ENCODE results near the gene TUBB6.

The TUBB6 gene

DNA sequence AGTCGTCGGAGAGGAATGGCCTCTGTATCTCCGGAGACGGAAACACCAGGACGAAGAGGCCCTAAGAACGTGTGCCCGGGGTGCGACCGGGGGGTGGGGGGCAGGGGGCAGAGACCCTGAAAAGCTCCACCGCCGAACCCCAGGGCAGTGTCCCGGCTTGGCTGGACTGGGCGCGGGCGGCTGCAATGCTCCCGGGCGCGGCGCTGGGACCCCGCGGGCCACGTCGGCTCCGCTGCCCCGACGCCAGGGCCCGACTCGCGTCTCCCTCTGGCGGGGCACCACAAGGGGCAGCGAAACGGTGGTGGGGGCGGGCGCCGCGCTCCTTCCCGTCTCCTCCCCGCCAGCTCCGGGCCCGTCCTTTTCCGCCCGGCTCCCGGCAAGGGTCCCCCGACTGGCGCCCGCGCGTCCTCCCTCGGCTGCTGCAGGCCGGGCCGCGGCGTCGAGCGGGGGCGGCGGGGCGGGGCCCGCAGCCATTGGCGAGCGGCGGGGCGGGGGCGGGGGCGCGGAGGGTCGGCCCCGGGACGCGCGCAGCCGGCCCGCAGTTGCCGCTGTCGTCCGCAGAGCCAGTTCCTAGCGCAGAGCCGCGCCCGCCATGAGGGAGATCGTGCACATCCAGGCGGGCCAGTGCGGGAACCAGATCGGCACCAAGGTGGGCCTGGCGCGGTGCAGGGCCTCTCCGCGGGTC, at the start of gene TUBB6:
Gene TUBB6 (plus strand): TSS at position 541 of the 685 bp plus-strand sequence. CDS start 52 bp downstream, at position 593.
- DNase-seq = peak; percentile 87

DNA sequence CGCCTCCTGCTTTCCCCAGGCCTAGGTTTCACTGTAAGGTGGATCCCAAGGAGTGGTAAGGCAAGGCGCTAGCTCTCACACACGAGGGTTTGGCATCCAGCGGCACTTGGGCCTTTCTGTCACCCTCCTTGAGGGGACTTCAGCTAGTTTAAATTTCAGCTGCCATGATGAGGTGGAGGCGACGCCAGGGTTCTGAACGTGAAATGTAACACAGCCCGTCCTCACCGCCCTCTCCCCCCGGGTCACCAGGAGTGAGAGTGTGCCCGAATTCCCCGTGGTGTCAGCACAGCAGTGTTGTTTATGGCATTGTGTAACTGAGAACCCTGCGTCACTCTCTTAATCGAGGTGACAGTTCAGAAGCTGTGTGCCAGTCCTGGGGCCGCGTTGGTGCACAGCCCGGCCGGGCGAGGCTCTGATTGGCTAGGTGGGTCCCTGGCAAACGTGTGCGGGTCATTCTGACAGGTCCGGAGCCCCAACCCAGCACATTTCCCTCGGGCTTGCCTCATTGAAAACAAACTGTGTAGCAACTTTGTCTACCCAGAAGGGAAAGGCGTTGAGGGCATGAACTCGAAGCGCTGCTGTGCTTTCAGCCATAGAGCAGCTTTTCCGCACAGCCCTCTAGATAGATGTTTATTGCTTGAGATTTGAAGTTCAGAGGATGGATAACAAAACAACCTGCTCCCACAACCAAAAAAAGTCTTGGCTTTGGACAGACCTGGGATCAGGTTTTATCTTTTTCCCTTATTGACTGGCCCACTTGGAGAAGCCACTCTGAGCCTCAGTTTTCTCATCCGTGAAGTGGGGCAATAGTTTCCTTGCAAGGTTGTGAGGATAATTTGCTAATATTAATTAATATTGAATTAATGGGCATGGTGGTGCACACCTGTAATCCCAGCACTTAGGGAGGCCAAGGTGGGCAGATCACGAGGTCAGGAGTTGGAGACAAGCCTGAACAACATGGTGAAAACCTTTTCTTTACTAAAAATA, 49.0 kb upstream of the TUBB6 start:
- no peak for DNase-seq

DNA sequence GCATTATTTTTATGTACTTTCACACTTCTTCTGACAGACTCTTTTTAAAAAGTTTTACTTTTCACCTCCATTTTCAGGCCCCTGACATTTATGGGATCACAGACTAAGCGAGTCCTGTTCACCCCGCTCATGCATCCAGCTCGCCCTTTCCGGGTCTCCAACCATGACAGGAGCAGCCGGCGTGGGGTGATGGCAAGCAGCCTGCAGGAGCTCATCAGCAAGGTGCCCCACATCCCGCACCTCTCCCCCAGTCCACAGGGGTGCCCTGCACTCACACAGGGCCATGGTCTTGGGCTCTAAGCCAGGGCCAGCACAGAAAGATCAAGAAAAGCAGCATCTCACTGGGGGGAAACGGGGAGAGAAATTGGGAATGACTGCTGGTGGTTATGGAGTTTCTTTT, 45.3 kb upstream of the TUBB6 start:
- no peak for DNase-seq

DNA sequence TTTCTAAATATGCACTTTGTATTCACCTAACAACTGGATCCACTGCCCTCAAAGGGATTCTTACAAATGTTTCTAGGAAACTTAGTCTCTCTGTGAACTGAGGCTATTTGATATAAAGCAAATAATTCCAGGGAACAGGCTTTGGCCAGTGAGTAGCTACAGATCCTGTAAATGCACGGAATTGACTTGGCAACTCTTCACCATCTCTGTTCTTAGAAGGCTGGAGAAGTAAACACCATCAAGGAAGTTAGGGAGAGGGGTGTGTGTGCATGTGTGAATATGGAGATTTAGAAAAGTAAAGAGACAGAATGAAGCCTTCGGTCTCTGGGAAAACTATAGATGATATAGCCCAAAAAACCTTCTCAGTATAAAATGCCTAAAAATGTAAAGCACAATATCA, 43.2 kb upstream of the TUBB6 start:
- DNase-seq = no peak

DNA sequence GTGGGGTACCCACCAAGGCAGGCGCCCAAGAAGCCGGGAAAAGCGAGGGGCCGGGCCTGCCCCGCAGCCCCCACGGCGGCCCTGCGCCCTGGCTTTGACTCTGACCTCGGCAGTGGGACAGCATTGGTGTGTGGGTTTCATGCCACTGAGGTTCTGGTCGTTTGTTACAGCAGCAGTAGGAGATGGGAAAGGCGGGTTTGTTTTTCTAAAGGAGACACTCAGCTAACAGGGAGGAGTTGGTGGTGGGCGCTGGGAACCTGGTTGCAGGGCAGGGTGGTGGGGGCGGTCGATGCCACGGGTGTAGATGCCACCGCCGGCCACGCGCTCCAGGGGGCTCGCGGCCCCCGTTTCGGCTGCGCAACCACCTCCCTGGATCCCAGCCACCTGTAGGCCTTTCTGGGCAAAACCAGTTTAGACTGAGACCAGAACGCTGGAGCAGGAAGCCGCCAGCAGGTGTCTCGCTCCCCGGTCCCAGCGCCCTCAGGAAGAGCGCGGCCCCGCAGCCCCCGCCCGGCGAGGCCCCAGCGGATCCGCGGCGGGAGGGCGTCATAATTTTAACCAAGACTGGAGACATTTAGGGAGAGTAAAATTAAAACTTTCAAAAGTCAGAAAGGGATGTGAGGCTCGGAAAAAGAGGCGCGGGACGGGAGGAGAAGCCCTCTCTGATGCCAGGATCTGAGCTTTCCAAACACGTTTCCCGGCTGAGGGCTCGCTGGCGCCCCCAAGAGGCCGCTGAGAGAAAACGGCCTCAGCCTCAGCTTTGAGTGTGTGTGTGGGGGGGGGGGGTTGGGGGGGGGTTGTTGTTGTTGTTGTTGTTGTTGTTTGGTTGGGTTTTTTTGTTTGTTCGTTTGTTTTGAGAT, 36.4 kb upstream of the TUBB6 start:
- peak; percentile 78 for DNase-seq

DNA sequence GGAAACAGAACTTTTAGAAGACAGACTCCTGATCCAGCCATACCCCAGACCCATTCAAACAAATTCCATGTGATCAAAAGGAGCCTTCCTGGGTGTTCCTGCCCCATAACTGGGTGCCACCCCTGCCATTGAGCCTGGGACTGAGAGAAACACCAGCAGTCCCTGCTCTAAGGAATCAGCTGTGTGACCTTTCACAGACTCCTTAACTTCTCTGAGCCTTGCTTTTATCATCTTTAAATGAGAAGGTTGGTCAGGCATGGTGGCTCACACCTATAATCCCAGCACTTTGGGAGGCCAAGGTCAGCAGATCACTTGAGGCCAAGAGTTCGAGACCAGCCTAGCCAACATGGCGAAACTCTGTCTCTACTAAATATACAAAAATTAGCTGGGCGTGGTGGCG, 33.2 kb upstream of the TUBB6 start:
- no peak for DNase-seq

DNA sequence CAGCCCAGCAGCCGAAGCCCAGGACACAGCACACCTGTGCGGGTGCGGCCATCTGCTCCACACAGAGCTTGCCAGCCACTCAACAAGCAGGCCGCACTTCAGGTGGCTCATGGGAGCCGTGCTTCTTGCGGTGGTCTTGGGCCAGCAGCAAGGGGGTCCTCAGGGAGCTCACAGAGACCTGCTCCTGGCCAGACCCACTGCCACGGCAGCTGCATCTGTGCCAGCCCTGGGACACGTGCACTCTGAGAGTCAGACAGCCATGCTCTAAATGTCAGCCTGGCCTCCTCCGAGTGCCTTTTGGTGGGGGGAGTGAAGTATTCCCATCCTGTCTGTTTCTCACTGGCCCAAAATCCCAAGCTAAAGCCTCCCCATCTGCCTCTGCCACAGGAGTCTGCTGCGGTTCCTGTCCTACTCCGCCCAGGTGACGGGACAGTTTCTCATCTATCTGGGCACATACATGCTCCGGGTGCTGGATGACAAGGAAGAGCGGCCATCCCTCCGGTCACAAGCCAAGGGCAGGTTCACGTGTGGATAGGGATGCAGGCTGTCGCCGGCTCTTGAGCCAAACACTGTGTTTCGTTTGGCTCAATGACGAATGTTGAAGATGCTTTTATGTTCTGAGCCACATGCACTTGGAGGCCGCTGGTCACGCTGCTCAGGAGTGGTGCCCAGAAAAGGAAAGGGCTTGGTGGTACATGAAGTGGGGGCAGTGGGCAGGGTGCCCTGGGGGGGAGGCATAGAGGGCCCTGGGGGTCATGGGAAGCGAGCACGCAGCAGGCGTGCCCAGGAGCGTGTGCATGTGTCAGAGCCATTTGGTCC, 31.1 kb upstream of the TUBB6 start:
- DNase-seq = no peak

DNA sequence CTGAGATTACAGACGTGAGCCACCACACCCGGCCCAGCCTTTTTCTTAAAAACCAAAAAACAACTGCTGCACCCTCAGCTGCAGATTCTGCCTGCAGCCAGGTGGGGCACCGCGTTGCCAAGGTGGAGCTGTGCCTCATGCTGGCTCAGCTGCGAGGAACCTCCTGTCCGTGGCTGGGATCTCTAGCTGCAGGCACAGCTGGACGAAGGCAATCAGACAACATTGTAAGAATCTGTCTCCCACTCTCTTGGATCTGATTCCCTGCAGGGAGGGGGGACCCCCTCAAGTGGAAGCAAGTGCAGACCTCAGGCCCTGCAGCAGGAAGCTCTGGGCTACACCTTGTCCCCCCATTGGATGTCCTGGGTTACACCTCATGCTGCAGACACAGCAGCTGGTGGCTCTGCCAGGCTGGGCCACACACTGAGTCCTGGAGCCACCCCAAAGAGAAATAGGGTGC, 29.8 kb upstream of the TUBB6 start:
- DNase-seq = no peak

DNA sequence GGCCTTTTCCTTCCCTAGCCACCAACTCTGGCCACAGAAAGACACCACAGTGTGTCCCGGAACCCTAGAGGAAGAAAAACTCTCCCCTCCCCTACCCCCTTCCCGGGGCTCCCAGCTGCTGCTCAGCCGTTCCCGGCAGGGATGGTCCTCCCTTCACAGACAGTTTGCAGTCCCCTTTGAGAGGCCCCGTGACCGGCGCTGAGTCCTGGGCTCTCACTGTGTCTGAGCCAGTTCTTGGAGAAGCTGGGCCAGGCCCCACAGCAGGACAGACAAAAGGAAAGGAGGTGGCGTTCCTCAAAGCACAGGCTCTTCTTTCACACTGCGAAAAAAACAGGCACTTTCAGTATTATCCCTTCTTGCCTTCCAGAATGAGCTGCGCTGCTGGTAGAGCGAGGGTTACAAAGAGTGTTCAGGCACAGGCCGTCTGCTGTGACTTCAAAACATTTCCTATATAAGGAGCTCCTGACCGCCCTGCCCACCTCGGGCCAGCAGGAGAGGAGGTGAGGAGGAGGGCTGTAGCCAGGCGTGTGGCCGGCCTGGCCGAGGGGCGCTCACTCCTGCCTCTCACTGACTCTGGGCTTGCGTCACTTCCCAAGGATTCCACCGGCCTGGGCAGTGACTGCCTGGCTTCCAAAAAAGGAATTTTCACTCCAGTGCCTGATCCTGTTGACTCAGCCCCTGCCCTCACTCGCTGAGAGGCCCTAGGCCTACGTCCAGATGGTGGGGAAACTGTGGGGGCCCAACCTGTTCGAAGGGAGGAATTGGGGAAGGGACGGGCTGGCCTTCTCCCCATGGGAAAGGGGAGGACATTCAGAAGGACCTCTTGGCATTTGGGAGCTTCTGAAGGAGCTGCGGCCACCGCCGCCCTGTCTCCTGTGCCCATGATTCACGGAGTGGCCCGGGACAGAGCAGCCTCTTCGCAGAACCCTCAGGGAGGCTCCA, 29.0 kb upstream of the TUBB6 start:
- peak; percentile 98 for DNase-seq

DNA sequence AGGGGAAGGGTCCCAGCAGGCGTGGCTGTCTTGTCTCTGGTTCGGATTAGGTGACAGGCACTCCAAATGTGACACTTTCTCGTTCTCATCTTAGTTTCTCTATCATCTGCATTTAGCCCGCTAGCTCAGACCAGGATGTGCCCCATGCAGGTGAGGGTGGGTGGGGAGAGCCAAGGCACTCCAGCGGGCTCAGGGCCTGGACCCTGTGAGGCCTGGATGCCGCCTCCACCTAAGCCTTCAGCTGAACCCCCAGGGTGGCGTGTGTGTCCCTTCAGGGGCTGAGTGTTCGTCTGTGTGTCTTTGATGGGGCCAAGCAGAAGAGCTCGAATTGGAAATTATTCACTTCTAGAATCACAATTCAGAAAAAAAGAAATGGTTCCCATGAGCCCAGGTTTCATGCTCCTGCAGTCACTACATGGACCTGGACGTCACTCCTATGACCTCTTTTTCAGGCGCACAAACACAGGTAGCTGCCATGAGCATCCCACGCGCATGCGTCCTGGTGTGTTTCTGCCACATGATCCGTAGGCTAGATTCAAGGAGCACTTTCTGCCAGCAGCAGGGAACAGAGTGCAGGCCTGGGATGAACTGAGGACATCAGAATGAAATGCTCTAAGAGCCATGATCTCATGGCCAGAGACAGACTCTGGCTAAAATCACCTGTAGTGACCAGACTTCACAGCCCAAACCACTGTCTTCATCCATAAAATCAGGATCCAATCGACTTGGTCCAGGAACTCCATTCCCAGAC, 28.1 kb upstream of the TUBB6 start:
- no peak for DNase-seq

DNA sequence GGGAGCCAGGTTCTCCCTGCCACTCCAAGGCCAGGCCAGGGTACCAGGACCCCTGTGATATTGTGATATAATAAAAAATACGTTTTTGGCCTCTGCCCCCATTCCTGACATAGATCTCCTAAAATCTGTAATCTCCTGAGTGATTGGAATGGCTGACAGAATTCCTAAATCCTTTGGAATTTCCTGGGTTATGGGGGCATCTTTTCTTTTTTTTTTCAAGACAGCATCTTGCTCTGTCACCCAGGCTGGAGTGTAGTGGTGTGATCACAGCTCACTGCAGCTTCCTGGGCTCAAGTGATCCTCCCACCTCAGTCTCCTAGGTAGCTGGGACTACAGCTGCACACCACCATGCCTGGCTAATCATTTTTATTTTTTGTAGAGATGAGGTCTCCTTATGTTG, 26.2 kb upstream of the TUBB6 start:
- DNase-seq = peak; percentile 52

DNA sequence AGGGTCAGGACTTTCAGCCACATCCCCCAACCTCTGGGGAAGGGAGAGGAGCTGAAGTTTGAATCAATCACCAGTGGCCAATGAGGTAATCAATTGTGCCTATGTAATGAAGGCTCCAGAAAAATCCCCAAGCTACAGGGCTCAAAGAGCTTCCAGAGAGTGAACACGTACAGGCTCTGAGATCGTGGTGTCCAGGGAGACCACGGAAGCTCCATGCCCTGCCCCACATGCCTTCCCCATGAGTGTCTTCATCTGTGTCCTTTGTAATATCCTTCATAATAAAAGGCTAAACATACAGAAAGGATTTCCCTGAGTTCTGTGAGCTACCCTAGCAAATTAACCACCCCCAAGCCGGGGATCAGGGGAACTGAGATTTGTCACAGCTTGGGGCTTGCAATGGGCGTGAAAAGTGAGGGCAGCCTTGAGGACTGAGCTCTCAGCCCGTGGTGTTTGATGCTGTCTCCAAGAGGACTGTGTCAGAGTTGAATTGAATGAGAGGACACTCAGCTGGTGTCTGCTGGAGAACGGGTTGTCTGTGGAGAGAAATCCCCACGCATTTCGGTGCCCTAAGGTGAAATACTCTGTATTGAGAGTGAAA, 25.5 kb upstream of the TUBB6 start:
- peak; percentile 92 for DNase-seq

DNA sequence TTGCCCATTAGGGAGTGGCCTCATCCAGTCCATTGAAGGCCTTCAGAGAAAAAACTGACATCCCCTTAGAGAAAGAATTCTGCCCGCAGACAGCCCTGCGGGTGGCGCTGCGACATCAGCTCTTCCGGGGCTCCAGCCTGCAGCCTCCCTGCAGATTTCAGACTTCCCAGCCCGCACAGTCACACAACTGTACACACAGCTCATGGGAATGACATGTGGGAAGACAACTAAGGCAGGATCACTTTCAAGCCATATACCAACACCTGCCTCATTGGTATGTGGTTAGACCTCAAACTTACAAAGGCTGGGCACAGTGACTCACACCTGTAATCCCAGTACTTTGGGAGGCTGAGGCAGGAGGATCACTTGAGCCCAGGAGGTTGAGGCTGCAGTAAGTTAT, 24.8 kb upstream of the TUBB6 start:
- DNase-seq = peak; percentile 53

DNA sequence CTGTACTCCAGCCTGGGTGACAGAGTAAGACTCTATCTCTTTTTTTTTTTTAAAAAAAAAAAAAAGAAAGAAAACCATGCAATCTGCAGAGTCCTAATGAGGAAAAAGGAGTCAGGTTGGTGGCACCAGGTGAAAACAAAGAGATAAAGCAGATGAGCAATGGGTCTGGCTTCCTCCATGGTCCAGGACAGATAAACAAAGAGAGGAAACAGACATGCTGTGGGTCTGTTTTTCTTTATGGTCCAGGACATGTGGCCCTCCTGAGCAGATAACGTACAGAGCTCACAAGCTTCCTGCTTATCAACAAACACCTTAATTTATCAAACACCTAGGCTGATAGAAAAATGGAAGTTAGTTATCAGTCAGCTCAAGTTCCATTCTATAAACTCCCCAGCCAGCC, 24.4 kb upstream of the TUBB6 start:
- no peak for DNase-seq

DNA sequence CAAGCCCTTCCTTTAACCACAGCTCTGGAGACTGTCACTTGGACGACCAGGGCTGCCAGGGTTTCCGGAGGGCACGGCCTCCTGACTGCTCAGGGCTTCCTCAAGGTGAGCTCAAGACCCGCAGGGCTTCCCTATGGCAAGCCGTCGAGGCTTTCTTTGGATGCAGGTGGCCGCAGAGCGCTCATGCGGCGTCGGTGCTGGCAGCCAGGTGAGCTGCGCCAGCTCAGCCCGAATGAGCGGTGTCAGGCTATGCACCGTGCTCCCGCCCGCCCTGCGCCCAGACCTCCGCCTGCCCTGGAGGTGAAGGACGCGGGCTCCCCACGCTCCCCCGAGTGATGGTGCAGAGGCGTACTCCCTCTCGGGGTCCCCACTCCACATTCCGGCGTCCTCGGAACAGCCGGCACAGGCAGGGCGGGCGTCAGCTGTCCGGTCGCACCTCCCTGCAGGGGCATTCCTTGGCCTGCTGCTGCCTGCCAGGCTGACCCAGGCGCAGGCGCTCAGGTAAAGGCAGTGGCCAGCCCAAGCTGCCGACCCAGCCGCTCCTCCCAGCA, 20.8 kb upstream of the TUBB6 start:
- no peak for DNase-seq

DNA sequence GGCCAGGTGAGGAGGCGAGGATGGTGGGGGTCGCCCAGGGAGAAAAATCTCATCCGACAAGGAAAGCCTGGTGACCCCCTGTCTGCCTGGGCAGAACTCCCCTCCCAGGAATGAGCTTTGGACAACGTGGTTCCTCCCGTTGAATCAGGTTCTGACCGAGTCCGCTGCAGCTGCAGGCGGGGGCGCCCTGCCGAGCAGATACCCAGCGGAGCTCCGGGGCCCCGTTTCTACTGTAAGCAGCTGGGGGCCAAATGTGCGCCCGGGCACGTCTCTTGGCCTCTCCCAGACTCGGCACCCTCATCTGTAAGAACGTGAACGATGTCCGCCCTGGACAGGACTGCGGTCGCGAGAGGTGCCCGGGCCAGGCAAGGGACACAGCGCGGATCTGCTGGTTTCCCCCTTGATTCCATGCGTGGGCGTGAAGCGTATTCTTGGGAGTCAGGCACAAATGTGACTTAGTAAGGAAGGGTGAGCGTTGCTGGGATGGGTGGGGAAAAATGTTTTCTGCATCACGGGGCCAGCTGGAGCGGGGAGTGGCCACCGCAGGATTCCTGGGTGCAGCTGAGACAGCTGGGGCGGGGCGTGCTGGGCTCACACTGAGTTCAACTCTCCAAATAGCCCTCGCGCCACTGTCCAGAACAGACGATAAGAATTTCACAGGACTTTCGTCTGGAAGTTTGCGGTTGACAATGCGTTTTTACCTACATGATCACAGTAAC, 20.2 kb upstream of the TUBB6 start:
- peak; percentile 84 for DNase-seq

DNA sequence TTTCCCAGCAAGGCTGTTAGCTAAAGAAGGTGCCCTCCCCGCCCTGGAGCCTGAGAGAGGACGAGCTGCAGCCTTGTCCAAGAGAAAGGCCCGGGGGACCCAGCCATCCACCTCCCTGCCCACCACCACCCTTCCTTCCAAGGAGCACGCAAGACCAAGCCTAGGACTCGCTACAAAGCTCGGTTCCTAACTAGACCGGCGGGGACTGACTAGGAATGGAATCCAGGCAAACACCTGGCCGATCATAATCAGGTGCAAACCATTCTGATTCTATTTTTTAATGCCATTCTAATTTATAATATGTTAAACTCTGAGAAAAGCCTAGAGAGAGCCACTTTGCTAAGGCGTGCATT, 19.7 kb upstream of the TUBB6 start:
- no peak for DNase-seq

DNA sequence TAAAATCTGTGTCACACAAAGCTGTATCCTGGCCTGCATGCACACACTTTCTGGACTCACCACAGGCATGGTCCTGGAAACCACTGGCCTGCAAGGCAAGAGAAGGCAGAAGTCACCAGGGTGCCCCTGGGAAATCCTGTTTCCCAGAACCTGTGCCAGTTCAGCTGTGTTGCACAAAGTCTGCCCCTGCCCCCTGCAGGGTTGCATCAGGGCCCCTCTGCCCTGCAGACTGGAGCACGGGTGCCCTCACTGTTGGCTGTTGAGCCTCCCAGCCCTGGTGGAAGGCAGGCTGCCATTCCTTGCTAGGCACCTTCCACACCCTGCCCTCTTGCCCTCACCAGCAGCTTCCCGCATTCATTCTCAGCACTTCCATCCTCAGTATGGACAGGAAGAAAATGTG, 18.0 kb upstream of the TUBB6 start:
- no peak for DNase-seq

DNA sequence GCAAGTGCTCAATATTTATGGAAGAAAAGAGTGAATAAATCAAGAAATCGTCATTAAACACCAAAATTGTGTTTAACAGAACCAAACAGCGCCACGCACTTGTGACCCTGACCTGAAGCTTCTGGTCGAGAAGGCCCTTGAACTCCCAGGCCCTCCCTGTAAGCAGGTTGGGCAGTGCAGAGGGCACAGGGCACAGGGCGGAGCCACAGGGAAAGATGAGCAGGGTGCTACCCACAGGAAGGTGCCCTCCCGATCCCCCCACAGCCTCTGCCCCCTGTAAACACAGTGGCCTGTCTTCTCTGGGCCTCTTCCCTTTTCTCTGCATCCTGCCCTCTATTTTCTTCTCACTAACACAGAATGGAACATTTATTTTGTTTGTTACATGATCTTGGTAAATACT, 16.9 kb upstream of the TUBB6 start:
- no peak for DNase-seq
